AG04450 (cell line): ENCODE results near the gene CD180. TPM values are rescaled to one million over a fixed set of nuclear protein-coding genes. Genes with fewer than 3 reads are reported as not detected.

Experiments
- CTCF ChIA-PET: fragments of 300-600, 350-600 bp; formaldehyde crosslinking; extraction: SDS; loops from one replicate; lab custom pipeline; 2022; ENCODE audit warnings: antibody characterized with exemption, inconsistent platforms; lab: Charles Lee
- POLR2A ChIA-PET: fragments of 350-600 bp; formaldehyde crosslinking; extraction: SDS; loops from one replicate; lab custom pipeline; 2021; ENCODE audit warnings: antibody characterized with exemption, inconsistent platforms; lab: Yijun Ruan, JAX
- DNase-seq: peaks from one replicate; pipeline ENCODE4 v3.0.0-alpha.2; 2011; ENCODE audit warnings: low read depth, low spot score
- H3K27ac ChIP-seq: one replicate; pipeline ENCODE4 v1.5.1; 2012; ENCODE audit warnings: low read depth, low read length, control low read depth
- H3K27me3 ChIP-seq: one replicate; pipeline ENCODE4 v1.6.0; 2012; ENCODE audit warnings: low read length; ENCODE audit not compliant: control insufficient read depth, insufficient read depth
- H3K4me3 ChIP-seq: 2 replicates; pipeline ENCODE4 v1.5.1; 2011; ENCODE audit warnings: mild to moderate bottlenecking, low read depth, low read length, control low read depth
- H3K9me3 ChIP-seq: 2 replicates; pipeline ENCODE4 v1.5.1; 2012; ENCODE audit warnings: low read length; ENCODE audit not compliant: control insufficient read depth, insufficient read depth
- CTCF ChIP-seq: IDR thresholded peaks from 2 replicates; pipeline ENCODE4 v1.5.1; 2011; ENCODE audit warnings: low read depth, low read length, control low read depth, inconsistent platforms
- polyA plus RNA-seq: library from polyadenylated mRNA; depleted of rRNA; stranded (reverse); fragments of >200 nt; gene quantifications from 2 replicates; pipeline ENCODE4 v1.2.3, GENCODE V29; 2011

CD180 gene
- polyA plus RNA-seq, 1 experiment = not detected

GRCh38 chr5:67147760-67148159 lies 48.8 kb downstream of the CD180 start:
- POLR2A ChIA-PET = no interaction called here
- Histone ChIP-seq H3K9me3 (no peaks in the 10 kb centered on the region), H3K4me3 (no peak overlapping the region), H3K27ac (no peak overlapping the region), H3K27me3 (no peaks in the 10 kb centered on the region)
- no peak for TF ChIP-seq CTCF
- DNase-seq = no peak
- CTCF ChIA-PET = interaction anchor here (1.2 to 8.1 kb wide), 6 partner anchors 9 to 840 kb away, joined by 4 to 210 read pairs (median 12); no protein-coding TSS in a partner anchor

- ChIA-PET POLR2A (no interaction called here), CTCF (interaction anchor here (1.2 to 8.1 kb wide), 6 partner anchors 10 to 839 kb away, joined by 4 to 210 read pairs (median 12); no protein-coding TSS in a partner anchor)
- no peaks in the 10 kb centered on the region for H3K27me3 ChIP-seq
- H3K4me3 ChIP-seq = no peak overlapping the region
- no peak for DNase-seq
- no peaks in the 10 kb centered on the region for H3K9me3 ChIP-seq
- TF ChIP-seq CTCF = no peak
- H3K27ac ChIP-seq = no peak overlapping the region
These were observed 49.6 kb downstream of the CD180 start for GRCh38 chr5:67146981-67147380.

GRCh38 chr5:67146574-67146973 lies 50.0 kb downstream of the CD180 start:
- TF ChIP-seq CTCF = no peak
- Histone ChIP-seq H3K27ac (no peak overlapping the region), H3K27me3 (no peaks in the 10 kb centered on the region), H3K4me3 (no peak overlapping the region), H3K9me3 (no peaks in the 10 kb centered on the region)
- POLR2A ChIA-PET = no interaction called here
- CTCF ChIA-PET = interaction anchor here (1.9 to 8.1 kb wide), 4 partner anchors 11 to 332 kb away, joined by 6 to 210 read pairs (median 64); no protein-coding TSS in a partner anchor
- no peak for DNase-seq

- no peaks in the 10 kb centered on the region for H3K9me3 ChIP-seq
- no peak for DNase-seq
- no peaks in the 10 kb centered on the region for H3K27me3 ChIP-seq
- H3K27ac ChIP-seq = no peak overlapping the region
- no peak for TF ChIP-seq CTCF
- ChIA-PET CTCF (interaction anchor here (0.9 to 2.1 kb wide), 2 partner anchors 13 to 157 kb away, joined by 3 to 8 read pairs; no protein-coding TSS in a partner anchor), POLR2A (no interaction called here)
- no peak overlapping the region for H3K4me3 ChIP-seq
These were observed 52.4 kb downstream of the CD180 start for GRCh38 chr5:67144183-67144639.

- Histone ChIP-seq H3K27ac (no peak overlapping the region), H3K27me3 (no peaks in the 10 kb centered on the region), H3K9me3 (no peaks in the 10 kb centered on the region), H3K4me3 (no peak overlapping the region)
- ChIA-PET CTCF (interaction anchor here (1.2 to 2.1 kb wide), 2 partner anchors 13 to 155 kb away, joined by 3 to 8 read pairs; no protein-coding TSS in a partner anchor), POLR2A (no interaction called here)
- no peak for DNase-seq
- TF ChIP-seq CTCF = no peak
These were observed 53.0 kb downstream of the CD180 start for GRCh38 chr5:67143549-67143948.
